GM21526 (cell line): ENCODE data around the gene COX19.
"Not testable (repeated sequence)": the region's sequence is repeated elsewhere in the genome, so short reads cannot be mapped to it uniquely, and the experiment has no call there.

ENCODE experiments used
- ATAC-seq: cut with Tn5 transposase; IDR thresholded peaks from one replicate; pipeline ENCODE4 v1.9.1; 2021; ENCODE audit warnings: moderate library complexity; ENCODE audit not compliant: unreplicated experiment, low FRiP score

Gene COX19

DNA sequence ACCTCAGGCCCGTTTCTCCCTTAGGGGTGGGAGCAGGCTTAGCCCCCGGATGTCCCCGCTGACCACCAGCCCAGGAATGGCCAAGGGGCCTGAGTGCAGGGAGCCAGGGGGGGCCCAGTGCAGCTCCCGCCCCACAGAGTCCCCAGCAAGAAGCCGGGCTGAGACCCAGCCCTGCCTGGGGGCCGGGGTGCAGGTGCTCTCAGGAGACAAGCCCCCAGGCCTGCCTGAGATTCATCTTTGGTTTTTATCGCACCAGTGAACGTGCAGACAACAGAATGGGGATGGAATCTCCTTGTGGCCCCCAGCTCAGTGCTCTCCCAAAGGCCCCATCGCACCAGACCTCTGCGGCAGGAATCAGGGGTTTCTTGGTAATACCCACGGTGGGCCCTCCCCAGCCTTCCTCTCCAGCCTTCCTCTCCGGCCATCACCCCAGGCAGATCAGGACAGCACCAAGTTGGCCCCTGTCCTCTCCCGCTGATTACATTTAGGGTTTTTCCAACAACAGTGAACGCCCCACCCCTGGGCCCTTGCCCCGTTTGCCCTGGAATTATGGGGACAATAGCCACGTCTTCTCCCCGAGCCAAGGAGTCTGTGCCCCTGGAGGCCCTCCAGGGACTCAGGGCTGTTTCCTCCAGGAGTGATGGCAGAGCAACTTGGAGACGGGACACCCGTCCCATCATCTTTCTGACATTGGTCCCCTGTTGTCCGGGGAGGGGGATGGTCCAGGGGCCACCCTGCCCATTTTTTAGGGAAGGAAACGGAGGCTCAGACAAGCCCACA, 43.3 kb downstream of the COX19 start:
- no peak for ATAC-seq

DNA sequence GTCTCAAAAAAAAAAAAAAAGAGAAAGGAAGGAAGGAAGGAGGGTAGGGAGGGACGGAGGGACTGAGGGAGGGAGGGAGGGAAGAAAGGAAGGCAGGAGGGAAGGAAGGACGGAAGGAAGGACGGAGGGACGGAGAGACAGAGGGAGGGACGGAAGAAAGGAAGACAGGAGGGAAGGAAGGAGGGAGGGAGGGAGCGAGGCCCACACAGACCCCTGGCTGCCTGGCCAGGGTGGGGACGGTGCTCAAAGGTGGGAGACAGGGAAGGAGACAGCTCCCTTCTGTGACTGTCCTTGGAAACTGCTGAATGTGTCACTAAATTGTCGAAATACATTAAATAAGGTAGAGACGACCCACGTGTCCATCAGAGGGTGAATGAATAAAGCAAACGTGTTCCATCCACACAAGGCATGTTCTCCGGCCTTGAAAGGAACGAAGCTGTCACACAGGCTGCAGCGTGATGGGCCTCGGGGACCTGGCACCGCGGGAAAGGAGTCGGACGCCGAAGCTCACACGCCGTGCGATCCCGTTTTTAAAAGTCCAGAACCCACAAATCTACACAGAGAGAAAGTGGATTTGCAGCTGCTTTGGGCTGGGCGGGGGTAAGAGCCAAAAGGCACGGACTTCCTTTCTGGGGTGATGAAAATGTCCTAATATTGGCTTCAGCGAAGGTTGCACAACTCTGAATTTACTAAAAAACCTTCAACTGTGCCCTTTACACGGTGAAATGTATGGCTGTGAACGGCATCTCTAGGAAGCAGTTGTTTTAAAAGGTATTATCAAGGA, 44.2 kb downstream of the COX19 start:
- no peak for ATAC-seq

- ATAC-seq: no peak
Measured at GRCh38 chr7:929311-929711, 46.0 kb downstream of the COX19 start.

DNA sequence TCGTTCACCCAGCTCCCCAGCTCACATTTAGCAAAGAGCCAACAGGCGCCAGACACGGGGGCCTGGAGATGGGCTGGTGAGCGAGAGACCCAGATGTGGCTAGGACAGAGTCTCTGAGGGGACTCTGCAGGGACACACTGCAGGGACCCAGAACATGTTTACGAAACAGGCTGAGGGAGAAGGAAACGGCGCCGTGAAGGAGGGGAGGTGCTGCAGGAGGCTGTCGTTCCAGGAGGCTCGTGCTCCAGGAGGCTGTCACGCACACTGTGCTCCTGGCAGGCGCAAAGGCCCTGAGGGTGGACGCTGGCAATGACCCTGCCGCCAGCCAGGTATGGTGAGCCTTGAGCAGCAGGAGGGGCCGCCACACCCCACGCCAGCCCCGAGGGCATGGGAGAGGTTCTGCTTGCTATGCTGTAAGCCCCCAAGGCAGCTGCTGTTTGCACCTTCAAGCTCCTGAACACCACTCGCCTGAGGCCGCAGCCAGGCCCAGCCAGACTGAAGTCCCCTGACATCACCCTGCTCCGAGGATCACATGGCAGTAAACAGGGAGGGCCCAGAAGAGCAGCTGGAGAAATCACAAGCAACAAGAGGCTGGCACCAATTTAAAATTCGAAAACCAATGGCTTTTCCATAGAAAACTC, 48.2 kb downstream of the COX19 start:
- no peak for ATAC-seq

DNA sequence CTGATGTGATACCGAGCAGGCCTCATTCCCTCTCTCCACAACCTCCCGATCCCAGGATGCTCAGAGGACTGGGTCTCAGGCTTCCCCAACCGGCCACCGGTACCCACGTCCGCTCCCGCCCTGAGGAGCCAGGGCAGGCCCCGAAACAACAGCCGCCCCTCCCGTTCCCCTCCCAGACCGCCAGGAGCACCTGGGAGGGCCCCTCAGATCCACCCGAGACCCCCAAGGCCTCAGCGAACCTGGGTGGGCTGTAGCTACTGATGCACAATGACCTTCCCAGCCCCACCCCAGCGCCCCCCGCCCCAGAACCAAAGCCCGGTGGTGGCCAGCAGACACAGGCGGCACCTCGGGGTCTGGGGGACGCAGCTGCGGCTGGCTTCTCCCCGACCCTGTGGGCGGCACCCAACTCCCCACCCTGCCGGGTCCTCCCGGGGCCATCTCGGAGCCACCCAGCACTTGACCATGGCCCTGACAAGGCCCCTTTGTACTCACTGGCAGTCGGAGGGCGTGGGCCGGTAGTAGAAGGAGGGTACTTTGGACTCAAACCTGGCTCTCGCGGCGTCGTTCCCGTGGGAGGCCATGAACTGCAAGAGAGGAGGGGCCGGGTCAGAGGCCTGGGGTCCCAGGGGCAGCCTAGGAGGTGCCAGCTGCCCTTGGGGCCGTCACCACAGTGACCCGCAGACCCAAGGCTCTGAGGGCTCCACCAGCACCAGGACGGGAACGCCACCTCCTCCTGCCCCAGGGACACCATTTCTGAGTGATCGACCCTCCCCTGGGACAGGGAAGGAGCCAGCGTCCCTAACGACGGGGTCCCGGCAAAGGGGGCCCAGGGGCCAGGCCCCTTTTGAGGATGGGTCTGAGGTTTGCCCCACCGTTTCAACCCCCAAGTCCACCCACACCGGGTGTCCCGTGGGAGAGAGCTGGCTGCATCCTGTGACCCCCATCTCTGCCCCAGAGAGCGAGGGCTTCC, 49.0 kb downstream of the COX19 start:
- ATAC-seq: no peak

GRCh38 chr7:925601-926000, 49.7 kb downstream of the COX19 start:
- ATAC-seq: no peak

- peak; percentile 43 for ATAC-seq
Measured at GRCh38 chr7:924541-925231, 50.7 kb downstream of the COX19 start.

GRCh38 chr7:924042-924441, 51.3 kb downstream of the COX19 start:
- not testable (repeated sequence) for ATAC-seq

GRCh38 chr7:923108-924041, 52.0 kb downstream of the COX19 start:
- peak; percentile 71 for ATAC-seq

DNA sequence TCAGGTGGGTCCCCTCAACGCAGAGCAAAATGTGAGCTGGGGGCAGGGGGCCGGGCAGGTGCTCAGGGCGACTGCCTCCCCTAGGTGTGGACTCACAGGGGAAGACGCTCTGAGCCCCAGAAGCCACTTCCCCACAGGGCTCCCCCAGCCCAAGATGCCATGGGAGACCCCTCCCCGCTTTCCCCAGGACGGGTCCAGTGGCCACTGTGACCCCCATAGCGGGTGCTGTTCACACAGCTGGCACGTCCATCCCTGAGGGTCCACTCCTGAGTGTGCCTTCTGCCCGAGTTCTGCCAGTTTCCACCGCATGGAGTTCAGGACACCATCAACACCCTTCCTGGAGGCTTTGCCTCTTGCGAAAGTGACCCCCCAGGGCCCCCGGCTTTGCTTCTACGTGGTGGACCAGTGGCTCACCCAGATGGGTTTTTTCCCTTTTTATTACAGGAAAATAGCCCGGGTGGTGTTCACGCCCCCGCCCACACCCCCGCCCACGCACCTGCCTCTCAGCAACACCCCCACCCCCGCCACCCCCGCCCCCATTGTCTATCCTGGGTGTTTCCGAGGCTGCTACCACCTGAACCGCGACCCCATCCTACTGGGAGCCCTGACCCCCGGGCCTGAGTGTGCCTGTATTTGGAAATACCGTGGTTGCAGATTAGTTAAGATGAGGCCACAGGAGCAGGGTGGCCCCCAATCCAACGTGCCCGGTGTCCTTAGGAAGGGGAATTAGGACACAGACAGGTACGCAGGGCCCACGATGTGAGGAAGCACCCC, 52.8 kb downstream of the COX19 start:
- no peak for ATAC-seq

- ATAC-seq: no peak
Measured at GRCh38 chr7:921581-922333, 53.6 kb downstream of the COX19 start.

- ATAC-seq: no peak
Measured at GRCh38 chr7:921071-921461, 54.3 kb downstream of the COX19 start.

DNA sequence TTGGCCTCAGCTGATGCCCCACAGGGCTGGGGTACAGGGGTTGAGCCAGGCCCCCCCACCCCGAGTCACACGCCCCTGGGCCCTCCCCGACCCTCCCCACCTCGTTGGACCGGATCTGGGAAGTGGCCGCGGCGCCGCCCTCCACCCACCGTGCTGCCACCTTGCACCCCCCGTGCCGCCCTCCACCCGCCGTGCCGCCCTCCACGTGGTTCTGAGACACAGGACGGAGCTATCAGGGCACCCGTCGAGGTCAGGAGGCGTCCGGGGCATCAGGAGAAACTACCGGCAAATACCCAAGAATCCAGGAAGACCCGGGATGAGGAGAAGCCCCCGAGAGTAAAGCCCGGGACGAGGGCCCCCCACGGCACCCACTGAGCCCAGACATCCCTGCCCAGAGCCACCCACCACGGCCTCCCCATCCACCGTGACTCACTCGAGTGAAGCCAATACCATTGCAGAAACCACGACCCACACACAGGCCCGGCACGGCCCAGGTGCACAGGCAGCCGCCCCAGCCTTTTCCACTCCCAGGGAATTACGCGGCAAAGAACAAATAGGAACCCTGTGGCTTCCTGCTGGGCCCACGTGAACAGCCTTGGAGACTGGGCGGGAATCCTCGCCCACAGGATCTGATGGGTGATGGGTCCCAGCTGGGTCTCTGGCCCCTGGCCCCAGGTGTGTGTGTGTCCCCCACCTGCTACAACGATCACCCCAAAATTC, 54.8 kb downstream of the COX19 start:
- no peak for ATAC-seq

GRCh38 chr7:919924-920341, 55.4 kb downstream of the COX19 start:
- ATAC-seq: no peak

DNA sequence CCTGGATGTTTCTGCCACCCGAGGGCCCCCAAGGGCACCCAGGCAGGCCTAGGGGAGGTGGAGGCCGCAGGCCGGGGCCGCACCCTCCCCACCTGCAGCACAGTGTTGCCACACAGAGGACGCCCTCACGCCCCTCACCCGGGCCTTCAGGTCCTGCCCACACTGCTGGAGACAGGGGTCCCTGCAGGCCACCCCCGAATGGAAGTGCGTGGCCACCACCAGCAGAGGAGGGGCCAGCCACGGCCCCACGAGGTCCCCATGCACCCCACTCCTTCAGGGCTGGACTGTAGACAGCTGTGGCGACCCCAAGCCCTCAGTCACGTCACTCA, 56.3 kb downstream of the COX19 start:
- no peak for ATAC-seq

DNA sequence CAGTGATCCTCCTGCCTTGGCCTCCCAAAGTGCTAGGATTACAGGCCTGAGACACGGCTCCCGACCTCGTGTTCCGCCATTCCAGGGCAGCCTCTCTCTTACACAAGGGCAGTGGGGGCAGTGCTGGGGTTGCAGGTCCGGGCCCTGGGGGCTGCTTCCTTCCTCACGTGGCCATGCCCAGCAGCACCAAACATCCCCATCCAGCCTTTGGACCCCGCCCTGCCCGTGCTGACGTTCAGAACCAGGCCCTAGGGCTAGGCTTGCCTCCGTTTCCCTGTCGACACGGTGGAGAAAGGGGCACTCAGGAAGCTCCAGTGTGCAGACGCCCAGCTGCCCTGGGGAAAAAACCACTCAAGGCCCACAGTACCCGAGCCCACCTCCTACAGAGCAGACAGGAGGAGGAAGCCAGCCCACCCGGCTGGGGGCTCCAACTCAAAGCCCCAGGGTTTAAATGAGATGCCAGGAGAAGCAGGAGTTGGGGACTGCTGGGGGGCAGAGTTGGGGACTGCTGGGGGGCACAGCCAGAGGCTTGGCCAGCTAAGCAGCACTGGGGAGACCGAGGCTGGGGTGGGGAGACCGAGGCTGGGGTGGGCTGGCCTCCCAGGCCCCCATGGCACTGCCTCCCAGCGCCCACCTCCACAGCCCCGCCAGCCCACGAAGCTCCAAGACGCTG, 56.8 kb downstream of the COX19 start:
- no peak for ATAC-seq
